Fibroblast of lung (primary cell): ENCODE results near the gene OBSCN.

Experiments
- CTCF ChIP-seq, 2 donors: IDR thresholded peaks in 1 of 2; conservative IDR thresholded peaks in 1 of 2; 1 replicate in 1 of 2; 2 replicates in 1 of 2; pipeline ENCODE4 v1.5.1; 2011 to 2012; ENCODE audit warnings: low read length in 2 of 2, control low read depth in 1 of 2, inconsistent platforms in 1 of 2, low read depth in 1 of 2, mild to moderate bottlenecking in 1 of 2
- EZH2 ChIP-seq: IDR thresholded peaks from 2 replicates; pipeline ENCODE4 v1.5.1; 2012; ENCODE audit warnings: low read length, control low read depth, mild to moderate bottlenecking; ENCODE audit errors: missing control alignments

DNA sequence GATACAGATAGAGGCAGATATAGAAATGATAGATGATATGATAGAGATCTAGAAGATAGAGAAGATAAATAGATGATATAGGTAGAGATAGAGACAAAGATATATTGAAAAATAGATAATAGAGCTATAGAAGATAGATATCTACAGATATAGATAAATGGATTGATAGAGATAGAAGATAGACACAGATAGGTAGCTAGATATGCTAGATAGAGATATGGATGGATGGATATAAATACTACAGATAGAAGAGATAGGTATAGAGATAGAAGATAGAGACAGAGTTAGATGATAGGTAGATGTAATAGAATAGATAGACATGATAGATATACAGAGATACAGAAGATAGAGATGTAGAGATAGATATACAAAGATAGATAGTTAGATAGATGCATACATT lies 177.4 kb downstream of the OBSCN start:
- no peak for TF ChIP-seq CTCF (conservative IDR thresholded peaks at IDR 0.05 in 1 of 2, IDR thresholded peaks at IDR 0.05 in 1 of 2; ENCODE audit: low read depth in 1 of 2, low read length in 2 of 2)
- TF ChIP-seq EZH2, result no peak
